GM12874 (cell line): Measurements from ENCODE around the gene RGMB.

ENCODE experiments used
- CTCF ChIP-seq: IDR thresholded peaks from 2 replicates; pipeline ENCODE4 v1.5.1; 2011; ENCODE audit warnings: low read depth, mild to moderate bottlenecking, control low read depth, low read length, moderate library complexity; ENCODE audit not compliant: insufficient read depth

The RGMB gene

GRCh38 chr5:98776066-98776705, 2.7 kb downstream of the RGMB start:
- no peak for TF ChIP-seq CTCF

- no peak for TF ChIP-seq CTCF
Measured at GRCh38 chr5:98777295-98777694, 3.8 kb downstream of the RGMB start.

GRCh38 chr5:98779264-98779877, 5.9 kb downstream of the RGMB start:
- TF ChIP-seq CTCF: no peak

GRCh38 chr5:98780390-98780789, 6.9 kb downstream of the RGMB start:
- TF ChIP-seq CTCF: no peak

GRCh38 chr5:98781520-98781919, 8.1 kb downstream of the RGMB start:
- no peak for TF ChIP-seq CTCF

GRCh38 chr5:98781964-98782363, 8.5 kb downstream of the RGMB start:
- TF ChIP-seq CTCF: no peak

GRCh38 chr5:98783051-98783649, 9.7 kb downstream of the RGMB start:
- no peak for TF ChIP-seq CTCF
